Measurements from ENCODE around the gene TXN2. TPM values are rescaled to one million over a fixed set of nuclear protein-coding genes. Genes with fewer than 3 reads are reported as not detected.
"Not testable (repeated sequence)": the region's sequence is repeated elsewhere in the genome, so short reads cannot be mapped to it uniquely, and the experiment has no call there.

TXN2 gene
- total RNA-seq, 2 experiments from 2014 or later = 112 to 113 TPM

GRCh38 chr22:36432592-36433317, 48.7 kb downstream of the TXN2 start:
- Mint-ChIP-seq H3K27ac (no peak overlapping the region), H3K27me3 (no peaks in the 10 kb centered on the region), H3K36me3 (no peaks in the 10 kb centered on the region), H3K9me3 (no peaks in the 10 kb centered on the region), H3K4me1 (peaks cover 32% of the 10 kb centered on the region), H3K4me3 (no peak overlapping the region)
- DNase-seq = no peak

- no peaks in the 10 kb centered on the region for H3K36me3 Mint-ChIP-seq
- no peak overlapping the region for H3K4me3 Mint-ChIP-seq
- no peaks in the 10 kb centered on the region for H3K27me3 Mint-ChIP-seq
- H3K9me3 Mint-ChIP-seq = no peaks in the 10 kb centered on the region
- no peak overlapping the region for H3K27ac Mint-ChIP-seq
- no peak for DNase-seq
- H3K4me1 Mint-ChIP-seq = peaks cover 34% of the 10 kb centered on the region
Observed at GRCh38 chr22:36431977-36432376, 49.5 kb downstream of the TXN2 start.

GRCh38 chr22:36430863-36431262, 50.6 kb downstream of the TXN2 start:
- H3K4me1 Mint-ChIP-seq = peaks cover 35% of the 10 kb centered on the region

GRCh38 chr22:36427952-36428351, 53.5 kb downstream of the TXN2 start:
- H3K27me3 Mint-ChIP-seq, H3K9me3 Mint-ChIP-seq, H3K27ac Mint-ChIP-seq, DNase-seq, H3K36me3 Mint-ChIP-seq, H3K4me3 Mint-ChIP-seq: not testable (repeated sequence)
- H3K4me1 Mint-ChIP-seq = peaks cover 29% of the 10 kb centered on the region

More at GRCh38 chr22:36430863-36431262, 50.6 kb downstream of the TXN2 start:
- Mint-ChIP-seq H3K27ac (no peak overlapping the region), H3K9me3 (no peaks in the 10 kb centered on the region), H3K27me3 (no peaks in the 10 kb centered on the region), H3K36me3 (peaks cover 1% of the 10 kb centered on the region), H3K4me3 (no peak overlapping the region)
- no peak for DNase-seq

GRCh38 chr22:36425977-36426523, 55.4 kb downstream of the TXN2 start:
- DNase-seq = no peak
- Mint-ChIP-seq H3K9me3 (no peaks in the 10 kb centered on the region), H3K27me3 (no peaks in the 10 kb centered on the region), H3K36me3 (peaks cover 2% of the 10 kb centered on the region), H3K4me1 (peaks cover 29% of the 10 kb centered on the region), H3K4me3 (peak overlapping the region; percentile 1), H3K27ac (peak overlapping the region; percentile 34)

GRCh38 chr22:36424901-36425579, 56.4 kb downstream of the TXN2 start:
- no peak for DNase-seq
- Mint-ChIP-seq H3K4me3 (peak overlapping the region; percentile 30), H3K27ac (peak overlapping the region; percentile 66), H3K36me3 (peaks cover 2% of the 10 kb centered on the region), H3K4me1 (peaks cover 29% of the 10 kb centered on the region), H3K27me3 (no peaks in the 10 kb centered on the region), H3K9me3 (no peaks in the 10 kb centered on the region)

- not testable (repeated sequence) for H3K36me3 Mint-ChIP-seq, H3K4me3 Mint-ChIP-seq
Observed at GRCh38 chr22:36424466-36424865, 57.0 kb downstream of the TXN2 start.

GRCh38 chr22:36423461-36424404, 57.7 kb downstream of the TXN2 start:
- DNase-seq = no peak
- no peak overlapping the region for H3K27ac Mint-ChIP-seq
- H3K4me1 Mint-ChIP-seq = peaks cover 36% of the 10 kb centered on the region
- H3K9me3 Mint-ChIP-seq = no peaks in the 10 kb centered on the region
- H3K27me3 Mint-ChIP-seq = no peaks in the 10 kb centered on the region
- H3K36me3 Mint-ChIP-seq = peaks cover 2% of the 10 kb centered on the region
- H3K4me3 Mint-ChIP-seq = no peak overlapping the region

More at GRCh38 chr22:36424466-36424865, 57.0 kb downstream of the TXN2 start:
- not testable (repeated sequence) for DNase-seq, H3K27ac Mint-ChIP-seq, H3K9me3 Mint-ChIP-seq, H3K27me3 Mint-ChIP-seq
- peaks cover 32% of the 10 kb centered on the region for H3K4me1 Mint-ChIP-seq

GRCh38 chr22:36422287-36423014, 59.0 kb downstream of the TXN2 start:
- H3K9me3 Mint-ChIP-seq = no peaks in the 10 kb centered on the region
- peaks cover 36% of the 10 kb centered on the region for H3K4me1 Mint-ChIP-seq
- H3K27me3 Mint-ChIP-seq = no peaks in the 10 kb centered on the region
- no peak for DNase-seq
- H3K4me3 Mint-ChIP-seq = no peak overlapping the region
- peaks cover 2% of the 10 kb centered on the region for H3K36me3 Mint-ChIP-seq
- H3K27ac Mint-ChIP-seq = no peak overlapping the region

GRCh38 chr22:36419912-36420882, 61.2 kb downstream of the TXN2 start:
- no peak overlapping the region for H3K4me3 Mint-ChIP-seq
- H3K27me3 Mint-ChIP-seq = no peaks in the 10 kb centered on the region
- no peak for DNase-seq
- peaks cover 24% of the 10 kb centered on the region for H3K4me1 Mint-ChIP-seq
- no peak overlapping the region for H3K27ac Mint-ChIP-seq
- H3K9me3 Mint-ChIP-seq = no peaks in the 10 kb centered on the region
- no peaks in the 10 kb centered on the region for H3K36me3 Mint-ChIP-seq

- Mint-ChIP-seq H3K27ac (peak overlapping the region; percentile 45), H3K9me3 (no peaks in the 10 kb centered on the region)
- DNase-seq = no peak
Observed at GRCh38 chr22:36419177-36419911, 62.1 kb downstream of the TXN2 start.

GRCh38 chr22:36417281-36417686, 64.2 kb downstream of the TXN2 start:
- H3K27ac Mint-ChIP-seq = peak overlapping the region; percentile 29
- H3K4me1 Mint-ChIP-seq = peaks cover 15% of the 10 kb centered on the region
- H3K4me3 Mint-ChIP-seq = no peak overlapping the region
- H3K36me3 Mint-ChIP-seq = no peaks in the 10 kb centered on the region
- H3K27me3 Mint-ChIP-seq = no peaks in the 10 kb centered on the region
- no peak for DNase-seq
- no peaks in the 10 kb centered on the region for H3K9me3 Mint-ChIP-seq

More at GRCh38 chr22:36419177-36419911, 62.1 kb downstream of the TXN2 start:
- no peaks in the 10 kb centered on the region for H3K27me3 Mint-ChIP-seq
- H3K4me1 Mint-ChIP-seq = peaks cover 15% of the 10 kb centered on the region
- peak overlapping the region; percentile 42 for H3K4me3 Mint-ChIP-seq
- no peaks in the 10 kb centered on the region for H3K36me3 Mint-ChIP-seq
